NCI-H748 (cell line): ENCODE data around the gene SOCS7.
A peak's percentile ranks its signal among the peaks of the same experiment; 100 is the strongest.

Experiments used
- DNase-seq: peaks from one replicate; lab custom pipeline; 2025; ENCODE audit not compliant: unreplicated experiment; lab: John Stamatoyannopoulos, UW

SOCS7 gene, protein sequence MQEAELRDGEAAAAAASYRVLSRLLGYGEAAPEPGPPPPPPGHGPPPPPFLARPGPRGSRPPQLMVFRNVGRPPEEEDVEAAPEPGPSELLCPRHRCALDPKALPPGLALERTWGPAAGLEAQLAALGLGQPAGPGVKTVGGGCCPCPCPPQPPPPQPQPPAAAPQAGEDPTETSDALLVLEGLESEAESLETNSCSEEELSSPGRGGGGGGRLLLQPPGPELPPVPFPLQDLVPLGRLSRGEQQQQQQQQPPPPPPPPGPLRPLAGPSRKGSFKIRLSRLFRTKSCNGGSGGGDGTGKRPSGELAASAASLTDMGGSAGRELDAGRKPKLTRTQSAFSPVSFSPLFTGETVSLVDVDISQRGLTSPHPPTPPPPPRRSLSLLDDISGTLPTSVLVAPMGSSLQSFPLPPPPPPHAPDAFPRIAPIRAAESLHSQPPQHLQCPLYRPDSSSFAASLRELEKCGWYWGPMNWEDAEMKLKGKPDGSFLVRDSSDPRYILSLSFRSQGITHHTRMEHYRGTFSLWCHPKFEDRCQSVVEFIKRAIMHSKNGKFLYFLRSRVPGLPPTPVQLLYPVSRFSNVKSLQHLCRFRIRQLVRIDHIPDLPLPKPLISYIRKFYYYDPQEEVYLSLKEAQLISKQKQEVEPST

DNA sequence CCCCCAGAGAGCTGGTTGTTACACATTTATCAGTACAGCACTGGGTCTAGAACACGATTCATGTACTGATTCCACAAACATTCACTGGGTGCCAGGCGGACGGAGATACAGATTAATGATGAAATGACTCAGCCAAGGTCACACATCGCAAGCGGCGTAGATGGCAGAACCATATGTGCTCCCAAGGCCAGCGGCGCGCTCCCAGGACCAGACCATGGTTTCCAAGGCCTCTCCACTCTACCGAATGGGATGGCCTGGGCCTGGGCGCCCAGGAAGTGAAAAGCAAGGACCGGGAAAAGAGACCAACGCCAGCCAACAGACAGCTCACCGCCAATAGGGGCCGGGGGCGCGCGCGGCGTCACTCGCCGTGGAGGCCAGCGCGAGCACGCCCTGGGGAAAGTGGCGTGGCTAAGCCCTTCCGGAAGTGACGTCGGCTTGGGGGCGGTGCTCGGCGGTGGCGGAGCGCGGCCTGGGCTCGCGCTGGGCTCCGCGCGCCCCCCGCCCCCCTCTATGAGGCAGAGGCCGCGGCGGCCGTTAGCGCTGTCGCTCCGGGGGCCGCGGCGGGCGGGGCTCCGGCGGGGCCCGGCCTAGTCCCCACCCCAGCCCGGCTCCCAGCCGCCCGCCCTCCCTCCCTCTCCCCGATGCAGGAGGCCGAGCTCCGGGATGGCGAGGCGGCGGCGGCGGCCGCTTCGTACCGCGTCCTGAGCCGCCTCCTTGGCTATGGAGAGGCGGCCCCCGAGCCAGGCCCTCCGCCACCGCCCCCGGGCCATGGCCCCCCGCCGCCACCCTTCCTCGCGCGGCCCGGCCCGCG, at the start of gene SOCS7:
SOCS7 (plus strand) TSS at position 433 of the 811 bp plus-strand sequence; CDS start at position 642, 209 bp downstream.
- peak; percentile 95 for DNase-seq

DNA sequence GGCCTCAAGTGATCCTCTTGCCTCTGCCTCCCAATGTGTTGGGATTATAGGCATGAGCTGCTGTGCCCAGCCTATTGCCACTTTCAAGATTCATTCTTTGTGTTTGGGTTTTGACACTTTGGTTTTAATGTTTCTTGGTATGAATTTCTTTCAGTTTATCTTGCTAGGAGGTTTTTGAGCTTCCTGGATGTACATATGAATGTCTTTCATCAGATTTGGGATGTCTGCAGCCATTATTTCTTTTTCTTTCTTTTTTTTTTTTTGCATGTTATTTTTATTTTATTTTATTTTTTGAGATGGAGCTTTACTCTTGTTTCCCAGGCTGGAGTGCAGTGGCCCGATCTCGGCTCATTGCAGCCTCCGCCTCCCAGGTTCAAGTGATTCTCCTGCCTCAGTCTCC, 36.1 kb upstream of the SOCS7 start:
- DNase-seq, result no peak

DNA sequence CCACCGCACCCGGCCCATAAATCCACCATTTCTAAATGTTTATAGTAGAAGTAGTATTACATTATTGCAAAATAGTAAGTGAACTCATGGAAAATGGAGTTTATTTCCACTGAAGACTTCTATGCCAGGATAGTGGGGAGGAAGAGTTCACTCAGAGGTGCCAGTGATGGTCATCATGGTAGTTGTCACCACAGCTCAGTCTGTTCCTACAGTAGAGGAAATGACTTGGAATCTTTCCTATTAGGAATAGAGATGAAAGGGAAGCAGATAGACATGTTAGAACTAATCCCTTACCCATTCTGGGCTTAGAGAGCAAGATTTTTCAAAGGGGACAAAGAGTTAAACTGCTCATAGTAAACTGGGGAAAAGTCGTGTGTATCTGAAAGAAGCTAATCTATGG, 34.6 kb upstream of the SOCS7 start:
- no peak for DNase-seq

DNA sequence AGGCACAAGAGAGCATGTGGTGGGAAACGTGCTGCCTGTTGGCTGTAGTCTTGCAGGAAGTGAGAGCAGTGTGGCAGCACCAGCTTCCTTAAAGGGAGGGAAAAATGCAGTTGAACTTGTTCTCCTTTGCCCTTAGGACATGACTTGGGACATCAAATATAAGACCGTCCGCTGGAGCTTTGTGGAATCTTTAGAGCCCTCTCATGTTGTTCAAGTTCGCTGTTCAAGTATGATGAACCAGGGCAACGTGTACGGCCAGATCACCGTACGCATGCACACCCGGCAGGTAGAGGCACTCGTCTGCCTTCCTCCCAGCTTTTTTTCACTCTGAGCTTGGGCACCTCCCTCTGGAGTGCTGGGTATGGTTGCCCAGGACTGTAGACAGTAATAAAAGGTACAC, 31.2 kb upstream of the SOCS7 start:
- DNase-seq, result no peak

DNA sequence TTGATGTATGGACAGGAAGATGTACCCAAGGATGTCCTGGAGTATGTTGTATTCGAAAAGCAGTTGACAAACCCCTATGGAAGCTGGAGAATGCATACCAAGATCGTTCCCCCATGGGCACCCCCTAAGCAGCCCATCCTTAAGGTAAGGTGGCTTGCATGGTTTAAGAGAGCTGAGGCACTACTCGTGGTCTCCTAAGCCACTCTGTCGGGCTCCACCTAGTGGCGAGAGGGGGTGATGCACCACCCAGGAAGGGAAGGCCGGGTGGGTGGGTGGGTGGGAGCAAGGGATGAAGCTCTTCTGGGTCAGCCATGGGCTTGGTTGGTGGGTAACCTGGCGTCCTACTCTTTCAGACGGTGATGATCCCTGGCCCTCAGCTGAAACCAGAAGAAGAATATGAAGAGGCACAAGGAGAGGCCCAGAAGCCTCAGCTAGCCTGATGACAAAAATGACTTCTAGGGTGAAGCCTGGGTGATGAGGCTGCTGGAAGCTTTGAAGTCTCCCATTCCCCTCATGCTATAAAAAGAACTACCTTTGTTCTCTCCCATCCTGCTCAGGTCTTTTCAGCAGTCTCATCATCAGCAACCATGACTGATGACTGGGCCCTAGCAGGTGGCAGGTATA, 29.4 kb upstream of the SOCS7 start:
- peak; percentile 42 for DNase-seq

DNA sequence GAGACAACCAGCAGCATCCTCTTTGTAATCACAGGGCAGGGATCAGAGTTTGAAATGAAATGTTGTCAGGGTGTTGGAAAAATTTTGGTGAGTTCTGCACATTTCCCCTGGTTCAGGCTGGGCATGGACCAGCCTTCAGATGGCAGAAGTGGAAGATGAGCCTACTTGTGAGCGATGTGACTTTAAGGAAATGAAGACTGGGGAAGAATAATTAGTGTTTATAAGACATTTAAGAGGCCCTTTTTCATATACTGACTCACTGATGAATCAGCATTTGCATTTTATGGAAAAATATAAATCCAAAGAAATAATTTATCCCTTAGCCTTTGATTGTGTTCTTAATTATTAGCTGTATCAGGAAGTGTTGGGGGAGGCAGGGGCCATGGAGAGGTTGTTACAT, 28.7 kb upstream of the SOCS7 start:
- DNase-seq, result no peak

DNA sequence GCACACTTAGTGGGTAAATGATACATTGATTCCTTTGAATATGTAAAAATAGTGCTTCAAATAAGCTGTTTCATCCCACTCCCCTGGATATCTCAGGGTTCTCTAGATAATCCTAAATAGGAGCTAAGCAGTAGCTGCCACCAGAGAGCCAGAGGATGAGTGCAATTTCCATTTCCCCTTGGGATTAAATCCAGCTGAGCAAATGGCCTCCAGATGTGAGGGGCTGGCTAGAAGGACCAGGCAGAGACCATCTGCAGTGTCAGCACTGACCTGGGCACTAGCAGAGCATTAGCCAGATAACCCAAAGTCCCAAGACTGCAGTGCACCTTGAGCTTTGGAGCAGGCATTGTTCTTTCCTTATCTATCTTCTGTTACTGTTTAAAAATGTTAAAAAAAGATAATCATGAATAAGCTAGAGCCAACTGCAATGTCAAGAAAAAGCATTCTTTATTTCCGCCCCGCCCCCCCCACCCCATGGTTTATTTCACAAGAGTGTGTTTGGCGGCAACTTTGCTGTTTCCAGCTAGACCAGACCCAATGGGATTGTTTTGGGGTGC, 27.4 kb upstream of the SOCS7 start:
- no peak for DNase-seq

DNA sequence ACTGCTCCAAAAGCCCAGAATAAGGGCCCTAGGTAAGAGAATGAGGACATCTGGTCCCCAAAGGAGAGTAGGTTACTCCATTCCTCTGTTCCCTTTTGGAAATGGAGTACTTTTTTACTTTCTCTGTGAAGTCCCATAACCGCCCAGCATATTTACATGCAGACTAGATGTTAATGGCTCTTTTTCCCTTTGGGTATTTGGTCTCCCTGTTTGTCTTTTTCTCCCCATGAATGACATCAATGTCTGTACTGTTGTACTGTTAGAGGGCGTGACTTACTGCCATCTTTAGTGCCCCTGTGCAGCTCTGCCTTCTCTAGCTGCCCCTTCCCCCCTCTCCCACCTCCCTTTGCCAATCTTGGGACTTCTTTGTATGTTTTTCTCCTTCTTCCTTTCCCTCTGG, 26.9 kb upstream of the SOCS7 start:
- no peak for DNase-seq

DNA sequence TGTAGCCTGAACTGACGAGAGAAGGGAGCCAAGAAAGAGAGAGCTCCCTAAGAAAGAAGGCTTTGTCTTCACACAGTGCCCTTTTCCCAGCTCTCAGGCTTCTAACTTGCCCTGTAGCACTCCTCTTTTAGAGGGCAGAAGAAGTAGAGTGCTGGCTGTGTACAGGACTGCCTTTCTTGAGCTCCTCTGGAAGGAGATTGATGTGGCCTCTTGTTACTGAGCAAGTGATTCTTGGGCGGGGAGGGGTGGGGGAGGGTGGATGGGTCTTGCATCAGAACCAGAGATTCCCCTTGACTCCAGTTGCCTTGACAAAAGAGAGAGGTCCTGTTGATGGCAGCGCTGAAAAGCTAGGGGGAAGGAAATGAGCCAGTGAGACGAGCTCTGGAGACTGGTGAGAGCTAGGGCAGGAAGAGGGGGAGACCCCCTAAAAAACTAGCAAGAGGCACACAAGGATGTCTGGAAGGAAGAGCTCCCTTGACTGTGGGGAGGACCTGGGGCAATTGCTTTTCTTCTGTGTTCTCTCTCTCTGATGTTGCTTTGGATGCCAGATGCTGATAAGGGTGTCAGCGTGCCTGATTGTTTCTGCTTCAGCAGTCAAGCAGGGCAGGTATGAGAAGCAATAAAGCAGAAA, 26.3 kb upstream of the SOCS7 start:
- DNase-seq, result no peak

DNA sequence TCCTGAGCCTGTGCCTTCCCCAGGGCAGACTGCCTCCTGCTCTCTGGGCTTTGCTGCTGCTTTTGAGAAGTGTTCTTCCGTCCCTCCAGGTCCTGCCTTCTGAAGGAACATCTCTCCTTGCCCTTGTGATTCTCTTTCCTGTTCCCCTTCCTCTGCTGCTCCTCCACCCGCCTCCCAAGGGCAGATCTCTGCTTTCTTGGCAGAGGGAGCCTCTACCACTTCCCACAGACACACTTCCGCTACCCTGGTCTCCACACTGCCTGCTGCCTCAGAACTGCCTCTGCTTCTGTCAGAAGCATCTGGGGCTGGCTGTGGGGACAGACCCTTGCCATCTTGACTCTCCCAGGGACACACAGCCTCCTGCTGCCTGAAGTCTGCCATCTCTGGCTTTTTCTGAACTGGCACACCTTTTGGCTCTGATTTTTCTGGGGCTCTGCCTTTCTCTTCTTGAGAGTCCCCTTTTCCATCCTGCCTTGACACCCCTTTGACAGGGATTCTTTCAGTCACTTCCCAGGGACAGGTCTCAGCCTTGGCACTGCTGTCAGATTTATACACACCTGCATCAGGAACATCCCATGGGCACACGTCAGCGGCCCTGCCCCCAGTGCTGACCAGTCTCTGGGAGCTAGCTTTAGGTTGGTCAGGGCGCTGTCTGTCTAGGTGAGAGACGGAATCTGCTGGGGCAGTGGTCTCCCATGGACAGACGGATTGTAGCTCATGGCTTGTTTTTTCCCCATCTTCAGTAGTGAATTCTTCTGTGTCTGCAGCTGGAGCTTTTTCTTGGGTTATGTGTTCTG, 24.4 kb upstream of the SOCS7 start:
- no peak for DNase-seq

DNA sequence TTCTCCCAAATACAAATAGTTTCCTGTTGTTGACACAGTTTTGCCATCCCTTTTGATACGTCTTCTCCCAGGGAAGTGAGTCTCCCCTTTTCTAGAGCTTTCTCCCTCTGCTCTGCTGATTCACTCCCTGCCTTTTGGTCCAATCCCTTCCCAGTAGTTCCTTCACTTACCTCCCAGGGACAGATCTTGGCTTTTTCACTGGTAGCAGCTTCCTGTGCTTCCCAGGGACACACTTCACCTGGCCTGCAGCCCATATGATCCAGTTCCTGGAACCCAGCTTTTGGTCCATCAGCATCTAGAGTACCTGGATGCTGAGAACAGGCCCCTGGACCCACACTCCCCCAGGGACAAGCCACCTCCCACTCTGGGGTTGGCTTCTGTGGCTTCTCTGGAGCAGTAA, 23.7 kb upstream of the SOCS7 start:
- no peak for DNase-seq

DNA sequence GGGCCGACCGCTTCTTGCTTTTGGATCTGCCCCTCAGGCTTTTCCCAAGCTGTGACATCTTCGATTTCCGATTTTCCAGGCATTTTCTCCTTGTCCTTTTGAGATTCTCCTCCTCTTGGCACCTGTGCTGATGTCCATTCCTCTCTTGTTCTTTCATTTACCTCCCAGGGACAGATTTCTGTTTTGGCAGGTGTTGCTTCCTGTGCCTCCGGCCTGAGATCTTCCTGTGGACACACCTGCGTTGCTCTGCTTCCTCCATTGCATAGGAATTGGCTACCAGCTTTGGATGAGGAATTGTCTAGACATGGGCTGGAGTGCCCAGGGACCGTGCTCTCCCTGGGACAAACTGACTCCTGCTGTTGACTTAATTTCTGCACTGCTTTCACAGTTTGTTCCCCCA, 23.0 kb upstream of the SOCS7 start:
- DNase-seq, result no peak

DNA sequence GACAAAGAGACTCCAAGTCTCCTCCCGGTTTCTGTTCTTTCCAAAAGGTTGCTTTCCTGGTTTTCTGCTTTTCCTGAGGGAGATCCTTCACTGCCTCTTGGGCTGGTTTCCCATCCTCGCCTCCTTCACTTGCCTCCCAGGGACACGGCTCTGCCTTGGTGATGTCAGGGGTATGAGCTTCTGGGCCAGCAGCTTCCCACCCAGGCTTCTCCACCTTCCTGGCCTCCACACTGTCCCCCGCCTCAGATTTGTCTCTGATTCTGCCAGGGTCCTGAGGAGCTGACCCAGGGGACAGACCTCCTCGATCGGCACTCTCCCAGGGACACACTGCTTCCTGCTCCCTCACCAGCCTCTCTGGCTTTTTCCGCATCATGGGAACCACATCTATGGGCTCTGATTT, 22.4 kb upstream of the SOCS7 start:
- no peak for DNase-seq

DNA sequence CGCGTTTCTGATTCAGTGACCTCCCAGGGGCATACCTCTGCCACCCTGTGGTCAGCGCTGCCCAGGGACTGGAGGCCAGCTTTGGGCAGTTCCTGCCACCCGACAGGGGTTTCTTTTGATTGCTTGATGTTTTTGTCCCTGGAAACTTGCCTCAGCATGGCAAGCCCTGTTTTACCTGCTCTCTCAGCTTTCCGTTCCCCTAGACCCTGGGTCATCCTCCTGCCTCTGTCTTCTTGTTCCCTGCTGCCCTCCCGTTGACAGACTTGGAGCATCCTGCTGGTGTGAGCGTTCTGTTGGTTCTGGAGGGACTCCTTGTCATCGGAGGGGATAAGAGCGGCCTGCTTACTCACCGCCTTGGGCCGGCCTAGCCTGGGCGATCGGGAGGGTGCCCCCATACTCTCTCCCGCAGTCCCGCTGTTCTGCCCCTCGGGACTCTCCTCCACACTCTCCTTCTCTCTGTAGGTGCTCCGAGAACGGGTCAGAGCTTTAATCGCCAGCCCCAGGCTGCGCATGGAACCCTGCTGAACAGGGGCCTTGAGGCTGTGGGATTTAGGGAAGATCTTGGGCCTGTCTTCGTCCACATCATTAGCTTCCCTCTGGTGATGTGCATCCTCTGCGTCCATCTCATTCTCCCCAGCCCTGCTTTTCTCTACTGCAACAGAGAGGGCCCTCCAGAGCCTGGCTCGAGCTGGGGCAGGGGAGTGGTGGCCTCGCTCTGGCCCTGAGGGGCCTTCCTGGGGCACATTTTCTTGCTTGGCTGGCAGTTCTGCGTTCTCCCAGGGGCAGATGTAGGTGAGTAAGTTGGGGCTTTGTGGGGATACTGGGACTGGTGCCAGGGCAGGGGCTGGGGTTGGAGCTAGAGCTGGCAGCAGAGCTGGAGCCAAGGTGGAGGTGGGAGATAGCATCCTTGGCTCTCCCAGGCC, 21.6 kb upstream of the SOCS7 start:
- no peak for DNase-seq

DNA sequence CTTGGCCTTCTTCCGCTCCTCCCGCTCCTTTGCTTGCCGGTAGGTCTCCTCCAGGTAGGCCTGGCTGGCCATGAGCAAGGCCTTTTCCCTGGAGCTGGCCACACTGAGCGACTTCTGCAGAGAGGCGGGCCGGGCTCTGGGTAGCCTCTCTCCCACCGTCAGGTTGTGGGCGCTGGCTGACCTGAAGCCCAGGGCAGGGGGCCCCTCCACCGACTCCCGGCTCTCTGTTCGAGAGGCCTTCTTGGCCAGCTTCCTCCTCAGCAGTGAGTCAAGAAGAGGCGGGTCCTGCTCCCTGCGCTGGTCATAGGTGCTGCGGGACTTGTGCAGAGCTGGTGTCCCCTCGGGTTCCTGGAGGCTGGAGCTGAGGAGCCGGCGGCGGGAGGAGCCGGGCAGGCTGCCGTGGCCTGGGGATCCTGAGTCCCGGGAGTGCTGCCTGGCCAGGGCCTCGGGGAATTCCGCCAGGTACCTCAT, 20.7 kb upstream of the SOCS7 start:
- no peak for DNase-seq

DNA sequence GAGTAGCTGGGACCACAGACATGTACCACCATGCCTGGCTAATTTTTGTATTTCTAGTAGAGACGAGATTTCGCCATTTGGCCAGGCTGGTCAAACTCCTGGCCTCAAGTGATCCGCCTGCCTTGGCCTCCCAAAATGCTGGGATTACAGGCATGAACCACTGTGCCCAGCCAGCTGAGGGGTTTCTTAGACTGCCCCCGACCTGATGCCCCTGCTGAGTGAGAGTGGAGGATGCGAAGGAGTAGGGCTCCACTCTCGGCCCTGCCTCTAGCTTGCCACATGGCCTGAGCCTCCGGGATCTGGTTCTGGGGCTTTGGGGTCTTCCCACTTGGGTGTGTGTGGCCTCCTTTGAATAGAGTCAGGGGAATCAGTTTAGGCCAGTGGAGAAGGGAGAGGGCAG, 18.9 kb upstream of the SOCS7 start:
- DNase-seq, result no peak

DNA sequence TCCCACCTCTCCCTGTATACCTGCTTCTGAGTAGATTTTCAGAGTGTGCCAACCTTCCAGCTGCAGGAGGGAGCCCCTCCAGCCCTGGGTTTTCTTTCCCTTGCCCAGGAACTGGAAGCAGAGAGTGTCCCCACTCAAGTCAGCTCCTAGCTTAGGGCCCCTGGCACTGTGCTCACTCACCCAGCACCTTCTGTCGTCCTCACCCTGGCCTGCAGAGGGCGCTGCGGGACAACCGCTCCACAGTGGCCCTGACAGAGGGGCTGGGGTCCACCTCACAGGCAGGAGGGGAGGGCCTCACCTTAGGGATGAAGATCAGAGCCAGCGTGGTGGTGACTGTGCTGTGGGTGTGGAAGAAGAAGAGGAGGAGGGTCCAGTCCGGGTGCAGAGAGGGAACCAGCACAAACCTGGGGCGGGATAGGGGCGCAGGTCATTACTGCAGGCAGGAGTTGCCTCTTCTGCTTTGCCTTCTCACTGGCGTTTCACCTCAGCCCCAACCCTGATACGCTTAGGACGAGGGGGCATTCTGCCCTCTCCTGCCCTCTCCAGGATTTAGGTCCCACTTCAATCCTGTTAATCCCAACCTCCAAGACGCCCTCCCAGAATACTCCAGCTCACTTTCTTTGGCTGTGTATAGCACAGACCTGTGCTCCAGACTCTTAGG, 17.9 kb upstream of the SOCS7 start:
- DNase-seq, result peak; percentile 43
